Type B pancreatic cell (in vitro differentiated cells): ENCODE results near the gene FBXL3. TPM values are rescaled to one million over a fixed set of nuclear protein-coding genes. Genes with fewer than 3 reads are reported as not detected.
A peak's percentile ranks its signal among the peaks of the same experiment; 100 is the strongest.

Experiments used
- DNase-seq: peaks from one replicate; pipeline ENCODE4 v3.0.0; 2021; ENCODE audit warnings: mixed read lengths; ENCODE audit not compliant: unreplicated experiment; ENCODE audit errors: extremely low spot score
- H3K27ac Mint-ChIP-seq: 2 replicates; pipeline ENCODE4 v1.8.0; 2021; ENCODE audit warnings: mild to moderate bottlenecking, mixed read lengths
- H3K27me3 Mint-ChIP-seq: 2 replicates; pipeline ENCODE4 v1.8.0; 2021; ENCODE audit warnings: mixed read lengths
- H3K36me3 Mint-ChIP-seq: 2 replicates; pipeline ENCODE4 v1.8.0; 2021; ENCODE audit warnings: mixed read lengths
- H3K4me1 Mint-ChIP-seq: one replicate; pipeline ENCODE4 v1.8.0; 2021; ENCODE audit warnings: mixed read lengths; ENCODE audit not compliant: unreplicated experiment
- H3K4me3 Mint-ChIP-seq: 2 replicates; pipeline ENCODE4 v1.8.0; 2021; ENCODE audit warnings: mild to moderate bottlenecking, mixed read lengths
- H3K9me3 Mint-ChIP-seq: 2 replicates; pipeline ENCODE4 v1.8.0; 2021; ENCODE audit warnings: mixed read lengths
- CTCF ChIP-seq: fragments of 200-600 bp; sonication (generic); conservative IDR thresholded peaks from 2 replicates; pipeline ENCODE4 v1.5.0; 2021; ENCODE audit warnings: antibody characterized with exemption, mild to moderate bottlenecking
- total RNA-seq: library from RNA; stranded (reverse); gene quantifications from 2 replicates; pipeline ENCODE4 v1.2.1, GENCODE V29; 2021; ENCODE audit warnings: low replicate concordance

The FBXL3 gene
- total RNA-seq, 1 donor from 2014 or later = 28.7 TPM

DNA sequence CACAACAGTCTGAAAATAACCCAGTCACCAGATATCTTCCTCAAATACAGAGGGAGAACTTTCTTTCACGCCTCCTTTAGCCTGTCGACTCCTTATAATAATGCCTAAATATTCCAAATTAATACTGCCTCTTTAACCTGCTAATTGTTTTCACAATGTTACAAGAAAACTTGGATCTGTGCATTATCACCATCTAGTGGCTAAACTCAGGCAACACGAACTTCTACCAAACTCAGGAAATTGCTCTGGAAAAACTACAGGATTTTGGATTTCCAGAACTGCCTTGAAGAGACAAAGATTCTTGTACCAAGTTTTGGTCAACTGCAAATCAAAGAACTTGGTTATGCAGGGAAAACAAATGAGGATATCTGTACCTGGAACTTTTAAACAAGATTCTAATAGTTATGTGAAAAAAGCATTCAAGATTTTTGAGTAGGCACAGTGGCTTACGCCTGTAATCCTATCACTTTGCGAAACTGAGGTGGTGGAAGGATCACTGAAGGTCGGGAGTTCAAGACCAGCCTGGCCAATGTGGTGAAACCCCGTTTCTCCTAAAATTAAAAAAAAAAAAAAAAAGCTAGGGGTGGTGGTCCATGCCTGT, 24.3 kb downstream of the FBXL3 start:
- Mint-ChIP-seq H3K4me3 (no peak overlapping the region), H3K4me1 (peaks cover 16% of the 10 kb centered on the region), H3K27me3 (no peaks in the 10 kb centered on the region), H3K36me3 (peaks cover 35% of the 10 kb centered on the region), H3K27ac (no peak overlapping the region), H3K9me3 (no peaks in the 10 kb centered on the region)
- no peak for DNase-seq
- TF ChIP-seq CTCF = peak; percentile 74

- no peaks in the 10 kb centered on the region for H3K27me3 Mint-ChIP-seq
- no peak overlapping the region for H3K4me3 Mint-ChIP-seq
- peaks cover 32% of the 10 kb centered on the region for H3K36me3 Mint-ChIP-seq
- TF ChIP-seq CTCF = no peak
- peak overlapping the region; percentile 16 for H3K27ac Mint-ChIP-seq
- DNase-seq = no peak
- peaks cover 16% of the 10 kb centered on the region for H3K4me1 Mint-ChIP-seq
- no peaks in the 10 kb centered on the region for H3K9me3 Mint-ChIP-seq
These were observed 24.9 kb downstream of the FBXL3 start for GRCh38 chr13:77001963-77002587.

- H3K9me3 Mint-ChIP-seq = no peaks in the 10 kb centered on the region
- H3K27me3 Mint-ChIP-seq = no peaks in the 10 kb centered on the region
- no peak overlapping the region for H3K4me3 Mint-ChIP-seq
- peaks cover 16% of the 10 kb centered on the region for H3K4me1 Mint-ChIP-seq
- H3K27ac Mint-ChIP-seq = peak overlapping the region; percentile 16
- no peak for TF ChIP-seq CTCF
- no peak for DNase-seq
- peaks cover 34% of the 10 kb centered on the region for H3K36me3 Mint-ChIP-seq
These were observed 25.4 kb downstream of the FBXL3 start for GRCh38 chr13:77001540-77001939.

DNA sequence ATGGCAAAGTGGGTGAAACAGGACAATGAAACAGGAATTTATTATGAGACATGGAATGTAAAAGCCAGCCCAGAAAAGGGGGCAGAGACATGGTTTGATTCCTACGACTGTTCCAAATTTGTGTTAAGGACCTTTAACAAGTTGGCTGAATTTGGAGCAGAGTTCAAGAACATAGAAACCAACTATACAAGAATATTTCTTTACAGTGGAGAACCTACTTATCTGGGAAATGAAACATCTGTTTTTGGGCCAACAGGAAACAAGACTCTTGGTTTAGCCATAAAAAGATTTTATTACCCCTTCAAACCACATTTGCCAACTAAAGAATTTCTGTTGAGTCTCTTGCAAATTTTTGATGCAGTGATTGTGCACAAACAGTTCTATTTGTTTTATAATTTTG, 26.5 kb downstream of the FBXL3 start:
- Mint-ChIP-seq H3K27me3 (no peaks in the 10 kb centered on the region), H3K27ac (no peak overlapping the region), H3K4me1 (peaks cover 16% of the 10 kb centered on the region), H3K4me3 (no peak overlapping the region), H3K36me3 (peaks cover 38% of the 10 kb centered on the region), H3K9me3 (no peaks in the 10 kb centered on the region)
- no peak for DNase-seq
- no peak for TF ChIP-seq CTCF

DNA sequence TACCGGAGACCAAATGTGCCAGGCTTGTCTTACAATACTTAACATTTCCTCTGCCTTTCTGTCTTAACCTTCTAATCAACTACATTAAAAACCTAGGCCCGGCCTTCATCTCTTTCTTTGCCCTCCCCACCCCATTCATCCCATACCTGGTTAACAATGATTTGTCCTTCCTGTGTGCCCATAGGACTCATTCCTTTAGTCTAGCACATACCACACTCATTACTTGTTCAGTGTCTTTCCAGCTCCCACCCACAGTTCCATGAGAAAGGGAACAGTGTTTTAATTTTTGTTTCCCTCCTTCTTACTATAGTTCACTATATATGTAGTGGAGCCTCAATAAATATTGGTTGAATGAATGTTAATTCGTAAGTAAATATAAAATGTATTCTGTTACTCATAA, 32.7 kb downstream of the FBXL3 start:
- H3K4me1 Mint-ChIP-seq = peaks cover 17% of the 10 kb centered on the region
- peak overlapping the region; percentile 68 for H3K4me3 Mint-ChIP-seq
- DNase-seq = no peak
- no peak for TF ChIP-seq CTCF
- H3K36me3 Mint-ChIP-seq = peaks cover 19% of the 10 kb centered on the region
- H3K9me3 Mint-ChIP-seq = no peaks in the 10 kb centered on the region
- H3K27ac Mint-ChIP-seq = no peak overlapping the region
- H3K27me3 Mint-ChIP-seq = no peaks in the 10 kb centered on the region
